DND-41 (cell line): Measurements from ENCODE around the gene MAX.

Source experiments
- ATAC-seq: fragments of 200-7000 bp; cut with Tn5 transposase; 3 replicates; pipeline ENCODE4 v1.9.1; 2021; ENCODE audit warnings: low read depth; ENCODE audit not compliant: insufficient read depth
- DNase-seq: peaks from one replicate; pipeline ENCODE4 v3.0.0-alpha.2; 2020
- H2AFZ ChIP-seq: 2 replicates; pipeline ENCODE4 v1.6.0; 2012; ENCODE audit warnings: low read depth, low read length
- H3K27ac ChIP-seq: 2 replicates; pipeline ENCODE4 v1.5.1; 2012; ENCODE audit warnings: low read length, inconsistent platforms
- H3K27me3 ChIP-seq: fragments of 200-600 bp; sonication (generic); 2 replicates; pipeline ENCODE4 v1.6.0; 2012; ENCODE audit warnings: low read length, mild to moderate bottlenecking, inconsistent platforms; ENCODE audit not compliant: insufficient read depth, poor library complexity
- H3K36me3 ChIP-seq: 2 replicates; pipeline ENCODE4 v1.5.1; 2012; ENCODE audit warnings: low read length, inconsistent platforms; ENCODE audit not compliant: insufficient read depth
- H3K4me1 ChIP-seq: 2 replicates; pipeline ENCODE4 v1.5.1; 2012; ENCODE audit warnings: mild to moderate bottlenecking, low read length; ENCODE audit not compliant: insufficient read depth
- H3K4me2 ChIP-seq: 2 replicates; pipeline ENCODE4 v1.6.0; 2012; ENCODE audit warnings: mild to moderate bottlenecking, moderate library complexity, low read length, inconsistent platforms; ENCODE audit not compliant: insufficient read depth
- H3K4me3 ChIP-seq, 2 experiments: fragments of 200-600 bp in 1 of 2; shearing (Covaris generic) in 1 of 2; 2 replicates each; pipeline ENCODE4 v1.5.1; 2012 to 2016; ENCODE audit warnings: inconsistent platforms in 2 of 2, low read length in 2 of 2, mild to moderate bottlenecking in 2 of 2, low read depth in 1 of 2, moderate library complexity in 1 of 2
- H3K79me2 ChIP-seq: 2 replicates; pipeline ENCODE4 v1.6.0; 2012; ENCODE audit warnings: low read length, inconsistent platforms; ENCODE audit not compliant: insufficient read depth
- H3K9ac ChIP-seq: 2 replicates; pipeline ENCODE4 v1.6.0; 2012; ENCODE audit warnings: low read depth, mild to moderate bottlenecking, inconsistent platforms, low read length, moderate library complexity
- H3K9me3 ChIP-seq: 2 replicates; pipeline ENCODE4 v1.5.1; 2012; ENCODE audit warnings: low read length, moderate library complexity, mild to moderate bottlenecking, inconsistent platforms; ENCODE audit not compliant: insufficient read depth, severe bottlenecking
- H4K20me1 ChIP-seq: 2 replicates; pipeline ENCODE4 v1.6.0; 2012; ENCODE audit warnings: low read length; ENCODE audit not compliant: insufficient read depth
- EZH2 ChIP-seq: IDR thresholded peaks from 3 replicates; pipeline ENCODE4 v1.6.1; 2012; ENCODE audit warnings: borderline replicate concordance, low read depth, mild to moderate bottlenecking, moderate library complexity, low read length, inconsistent platforms; ENCODE audit not compliant: severe bottlenecking
- TF ChIP-seq, protein P1 (sequence below): IDR thresholded peaks from 2 replicates; pipeline ENCODE4 v1.5.1; 2012; ENCODE audit warnings: borderline replicate concordance, low read length, moderate library complexity, mild to moderate bottlenecking; ENCODE audit not compliant: poor library complexity, severe bottlenecking; ENCODE audit errors: extremely low read depth

MAX gene

GRCh38 chr14:65026526-65026925 is 75.8 kb downstream of the MAX start:
- H3K27ac ChIP-seq: no peak overlapping the region
- no peak overlapping the region for H3K4me3 ChIP-seq
- TF ChIP-seq, protein P1, sequence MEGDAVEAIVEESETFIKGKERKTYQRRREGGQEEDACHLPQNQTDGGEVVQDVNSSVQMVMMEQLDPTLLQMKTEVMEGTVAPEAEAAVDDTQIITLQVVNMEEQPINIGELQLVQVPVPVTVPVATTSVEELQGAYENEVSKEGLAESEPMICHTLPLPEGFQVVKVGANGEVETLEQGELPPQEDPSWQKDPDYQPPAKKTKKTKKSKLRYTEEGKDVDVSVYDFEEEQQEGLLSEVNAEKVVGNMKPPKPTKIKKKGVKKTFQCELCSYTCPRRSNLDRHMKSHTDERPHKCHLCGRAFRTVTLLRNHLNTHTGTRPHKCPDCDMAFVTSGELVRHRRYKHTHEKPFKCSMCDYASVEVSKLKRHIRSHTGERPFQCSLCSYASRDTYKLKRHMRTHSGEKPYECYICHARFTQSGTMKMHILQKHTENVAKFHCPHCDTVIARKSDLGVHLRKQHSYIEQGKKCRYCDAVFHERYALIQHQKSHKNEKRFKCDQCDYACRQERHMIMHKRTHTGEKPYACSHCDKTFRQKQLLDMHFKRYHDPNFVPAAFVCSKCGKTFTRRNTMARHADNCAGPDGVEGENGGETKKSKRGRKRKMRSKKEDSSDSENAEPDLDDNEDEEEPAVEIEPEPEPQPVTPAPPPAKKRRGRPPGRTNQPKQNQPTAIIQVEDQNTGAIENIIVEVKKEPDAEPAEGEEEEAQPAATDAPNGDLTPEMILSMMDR: no peak
- TF ChIP-seq EZH2: no peak
- no peaks in the 10 kb centered on the region for H3K9me3 ChIP-seq
- H2AFZ ChIP-seq: no peak overlapping the region
- H3K4me2 ChIP-seq: no peak overlapping the region
- H3K4me1 ChIP-seq: no peaks in the 10 kb centered on the region
- H3K9ac ChIP-seq: no peak overlapping the region
- ATAC-seq (no peak), DNase-seq (no peak)
- no peaks in the 10 kb centered on the region for H3K79me2 ChIP-seq
- peaks cover 17% of the 10 kb centered on the region for H3K36me3 ChIP-seq
- no peaks in the 10 kb centered on the region for H3K27me3 ChIP-seq
- H4K20me1 ChIP-seq: no peaks in the 10 kb centered on the region

DNA sequence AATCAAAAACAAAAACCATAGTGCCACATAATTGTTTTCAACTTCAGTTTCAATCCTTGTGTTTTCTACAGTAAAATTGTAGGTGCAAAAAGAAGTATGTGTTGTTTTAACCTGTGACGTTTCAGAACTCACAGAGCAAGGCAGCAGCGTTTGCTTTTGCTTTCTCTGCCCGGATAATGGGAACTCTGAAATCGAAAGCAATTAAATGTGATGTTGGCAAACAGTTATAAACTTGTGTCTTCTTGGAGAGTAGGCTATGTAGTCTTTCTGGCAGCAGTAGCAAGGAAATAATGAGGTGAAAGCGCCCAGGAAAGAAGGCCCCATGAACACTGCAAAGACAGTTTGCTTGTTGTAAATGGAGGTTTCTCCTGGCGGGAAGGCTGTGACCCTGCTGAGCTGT is 76.5 kb downstream of the MAX start:
- TF ChIP-seq, protein P1: no peak
- TF ChIP-seq EZH2: no peak
- Histone ChIP-seq H3K4me2 (no peak overlapping the region), H3K27ac (no peak overlapping the region), H4K20me1 (no peaks in the 10 kb centered on the region), H3K36me3 (peaks cover 17% of the 10 kb centered on the region), H3K9me3 (no peaks in the 10 kb centered on the region), H3K4me3 (no peak overlapping the region), H2AFZ (no peak overlapping the region), H3K27me3 (no peaks in the 10 kb centered on the region), H3K9ac (no peak overlapping the region), H3K4me1 (no peaks in the 10 kb centered on the region), H3K79me2 (no peaks in the 10 kb centered on the region)
- DNase-seq (no peak), ATAC-seq (no peak)
